Ascending aorta (tissue), 2 donors: Measurements from ENCODE around the gene LMO1. TPM values are rescaled to one million over a fixed set of nuclear protein-coding genes. Genes with fewer than 3 reads are reported as not detected.
A peak's percentile ranks its signal among the peaks of the same experiment; 100 is the strongest.

ENCODE experiments used
- DNase-seq, 2 donors: peaks; one replicate each; pipeline ENCODE4 v3.0.0-alpha.2; 2019; ENCODE audit warnings: low spot score in 2 of 2
- H3K27ac ChIP-seq, 2 donors: fragments of 200-600 bp; sonication (generic); one replicate each; pipeline ENCODE4 v1.5.1; 2016 to 2017; ENCODE audit warnings: mild to moderate bottlenecking in 1 of 2
- H3K27me3 ChIP-seq: fragments of 200-600 bp; sonication (generic); one replicate; pipeline ENCODE4 v1.5.1; 2017
- H3K36me3 ChIP-seq, 2 donors: fragments of 200-600 bp; sonication (generic); one replicate each; pipeline ENCODE4 v1.5.1; 2016
- H3K4me1 ChIP-seq, 2 donors: fragments of 200-600 bp; sonication (generic); one replicate each; pipeline ENCODE4 v1.5.1; 2016 to 2017; ENCODE audit warnings: mild to moderate bottlenecking in 1 of 2
- H3K4me3 ChIP-seq, 2 donors: fragments of 200-600 bp; sonication (generic); one replicate each; pipeline ENCODE4 v1.5.1; 2016 to 2017; ENCODE audit warnings: mild to moderate bottlenecking in 1 of 2
- H3K9me3 ChIP-seq, 2 donors: fragments of 200-600 bp; sonication (generic); one replicate each; pipeline ENCODE4 v1.5.1; 2016
- CTCF ChIP-seq, 3 experiments: fragments of 200-600 bp in 2 of 3; fragments of 450-650 bp in 1 of 3; sonication (generic) in 2 of 3; IDR thresholded peaks; one replicate each; pipeline ENCODE4 v1.5.1; 2016 to 2019; ENCODE audit warnings: antibody characterized with exemption in 3 of 3, mild to moderate bottlenecking in 1 of 3, moderate library complexity in 1 of 3
- intact Hi-C: fragments of 100-400 bp; cut with DNase I; formaldehyde crosslinking; loops from one replicate; pipeline ENCODE4 v1.15.1; 2023
- total RNA-seq: library from RNA; depleted of rRNA; stranded (reverse); fragments of >200 nt; gene quantifications from one replicate; pipeline ENCODE4 v1.1.0, GENCODE V29; 2016

Gene LMO1
- total RNA-seq, 1 donor from 2014 or later: not detected

GRCh38 chr11:8283465-8284230, 20.0 kb upstream of the LMO1 start:
- no peaks in the 10 kb centered on the region for H3K36me3 ChIP-seq
- intact Hi-C loops: no loop called here
- DNase-seq: no peak
- no peak for TF ChIP-seq CTCF (IDR thresholded peaks at IDR 0.05)
- H3K9me3 ChIP-seq: no peaks in the 10 kb centered on the region
- H3K4me1 ChIP-seq: peaks cover 0 to 3% of the 10 kb centered on the region in 2 donors
- H3K4me3 ChIP-seq: peak overlapping the region; percentile 29 to 50
- H3K27me3 ChIP-seq: no peaks in the 10 kb centered on the region
- no peak overlapping the region for H3K27ac ChIP-seq

- Histone ChIP-seq H3K4me1 (peaks cover 0 to 3% of the 10 kb centered on the region in 2 donors), H3K9me3 (no peaks in the 10 kb centered on the region), H3K27ac (no peak overlapping the region), H3K4me3 (peak overlapping the region; percentile 29 to 50), H3K36me3 (no peaks in the 10 kb centered on the region), H3K27me3 (no peaks in the 10 kb centered on the region)
- no peak for DNase-seq
- intact Hi-C loops: no loop called here
- no peak for TF ChIP-seq CTCF (IDR thresholded peaks at IDR 0.05)
These were observed 19.4 kb upstream of the LMO1 start for GRCh38 chr11:8283100-8283464.

GRCh38 chr11:8282631-8283030, 19.0 kb upstream of the LMO1 start:
- Histone ChIP-seq H3K9me3 (no peaks in the 10 kb centered on the region), H3K36me3 (no peaks in the 10 kb centered on the region), H3K4me1 (peaks cover 0 to 3% of the 10 kb centered on the region in 2 donors), H3K27me3 (no peaks in the 10 kb centered on the region), H3K27ac (no peak overlapping the region), H3K4me3 (no peak overlapping the region)
- DNase-seq: no peak
- TF ChIP-seq CTCF (IDR thresholded peaks at IDR 0.05): no peak
- intact Hi-C loops: no loop called here

- peaks cover 0 to 3% of the 10 kb centered on the region in 2 donors for H3K4me1 ChIP-seq
- H3K36me3 ChIP-seq: no peaks in the 10 kb centered on the region
- H3K27me3 ChIP-seq: no peaks in the 10 kb centered on the region
- no peaks in the 10 kb centered on the region for H3K9me3 ChIP-seq
- no peak overlapping the region for H3K4me3 ChIP-seq
- no peak overlapping the region for H3K27ac ChIP-seq
- no peak for TF ChIP-seq CTCF (IDR thresholded peaks at IDR 0.05)
- no peak for DNase-seq
- intact Hi-C loops: no loop called here
These were observed 17.6 kb upstream of the LMO1 start for GRCh38 chr11:8281266-8281665.

GRCh38 chr11:8277691-8278090, 14.0 kb upstream of the LMO1 start:
- intact Hi-C loops: no loop called here
- H3K27ac ChIP-seq: no peak overlapping the region
- no peaks in the 10 kb centered on the region for H3K4me1 ChIP-seq
- no peak overlapping the region for H3K4me3 ChIP-seq
- no peaks in the 10 kb centered on the region for H3K27me3 ChIP-seq
- TF ChIP-seq CTCF (IDR thresholded peaks at IDR 0.05): no peak
- no peaks in the 10 kb centered on the region for H3K36me3 ChIP-seq
- H3K9me3 ChIP-seq: no peaks in the 10 kb centered on the region
- DNase-seq: peak in 1 of 2 donors; percentile 38
